ENCODE data around the gene SWAP70.
A peak's percentile ranks its signal among the peaks of the same experiment; 100 is the strongest.

SWAP70 gene

DNA sequence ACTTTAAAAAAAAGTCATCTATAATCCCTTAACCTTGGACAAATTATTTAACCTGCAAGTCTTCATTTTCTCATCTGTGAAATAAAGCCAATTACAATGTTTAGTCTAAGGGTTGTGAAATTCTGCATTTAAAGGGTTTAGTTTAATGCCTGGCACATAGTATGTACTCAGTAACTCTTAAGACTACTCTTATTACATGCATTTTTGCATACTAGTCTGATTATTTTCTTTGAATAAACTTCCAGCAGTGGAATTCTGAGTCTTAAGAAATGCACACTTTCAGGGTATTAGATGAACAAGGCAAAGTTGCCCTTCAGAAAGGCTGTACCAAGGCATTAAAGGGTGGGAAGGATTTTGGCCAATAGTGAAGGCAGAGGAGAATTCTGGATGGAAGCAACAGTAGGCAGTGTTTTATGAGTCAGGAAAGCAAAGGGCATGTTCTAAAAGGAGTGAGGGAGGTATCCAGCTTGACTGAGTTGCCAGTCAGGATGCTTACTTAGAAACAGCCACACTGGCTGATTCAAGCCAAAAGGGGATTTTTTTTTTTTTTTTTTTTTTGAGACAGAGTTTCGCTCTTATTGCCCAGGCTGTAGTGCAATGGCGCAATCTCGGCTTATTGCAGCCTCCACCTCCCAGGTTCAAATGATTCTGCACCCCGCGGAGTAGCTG lies 50.5 kb downstream of the SWAP70 start:
- peaks cover 6% of the 10 kb centered on the region; the same call in 1 of the 2 replicates for H3K9me3 ChIP-seq (ENCODE audit: control insufficient read depth, insufficient read depth, low read length)
- peak overlapping the region; percentile 25 for H3K27ac ChIP-seq (ENCODE audit: low read depth, low read length)
- H3K36me3 ChIP-seq (ENCODE audit: control insufficient read depth, low read length), result peaks cover 84% of the 10 kb centered on the region
- H3K27me3 ChIP-seq (ENCODE audit: control insufficient read depth, low read length), result no peaks in the 10 kb centered on the region
- H3K79me2 ChIP-seq (ENCODE audit: control insufficient read depth, low read length), result peaks cover 100% of the 10 kb centered on the region
- peaks cover 8% of the 10 kb centered on the region; the same call in 1 of the 2 replicates for H4K20me1 ChIP-seq (ENCODE audit: control insufficient read depth, insufficient read depth, low read depth, low read length)
- TF ChIP-seq, protein P1, sequence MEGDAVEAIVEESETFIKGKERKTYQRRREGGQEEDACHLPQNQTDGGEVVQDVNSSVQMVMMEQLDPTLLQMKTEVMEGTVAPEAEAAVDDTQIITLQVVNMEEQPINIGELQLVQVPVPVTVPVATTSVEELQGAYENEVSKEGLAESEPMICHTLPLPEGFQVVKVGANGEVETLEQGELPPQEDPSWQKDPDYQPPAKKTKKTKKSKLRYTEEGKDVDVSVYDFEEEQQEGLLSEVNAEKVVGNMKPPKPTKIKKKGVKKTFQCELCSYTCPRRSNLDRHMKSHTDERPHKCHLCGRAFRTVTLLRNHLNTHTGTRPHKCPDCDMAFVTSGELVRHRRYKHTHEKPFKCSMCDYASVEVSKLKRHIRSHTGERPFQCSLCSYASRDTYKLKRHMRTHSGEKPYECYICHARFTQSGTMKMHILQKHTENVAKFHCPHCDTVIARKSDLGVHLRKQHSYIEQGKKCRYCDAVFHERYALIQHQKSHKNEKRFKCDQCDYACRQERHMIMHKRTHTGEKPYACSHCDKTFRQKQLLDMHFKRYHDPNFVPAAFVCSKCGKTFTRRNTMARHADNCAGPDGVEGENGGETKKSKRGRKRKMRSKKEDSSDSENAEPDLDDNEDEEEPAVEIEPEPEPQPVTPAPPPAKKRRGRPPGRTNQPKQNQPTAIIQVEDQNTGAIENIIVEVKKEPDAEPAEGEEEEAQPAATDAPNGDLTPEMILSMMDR (IDR thresholded peaks at IDR 0.05; ENCODE audit: low read depth, low read length, poor library complexity, severe bottlenecking), result no peak
- TF ChIP-seq EZH2phosphoT487 (IDR thresholded peaks at IDR 0.05; ENCODE audit: borderline replicate concordance, low read length), result no peak
- H3F3A ChIP-seq (ENCODE audit: control insufficient read depth, insufficient read depth), result peaks cover 50% of the 10 kb centered on the region
- H3K4me2 ChIP-seq (ENCODE audit: low read length), result no peak overlapping the region
- H3K4me1 ChIP-seq (ENCODE audit: control insufficient read depth, low read length), result peaks cover 97% of the 10 kb centered on the region
- no peaks in the 10 kb centered on the region for H3K9me2 ChIP-seq (replicated peaks; ENCODE audit: control insufficient read depth, low read length)
- no peak overlapping the region for H3K4me3 ChIP-seq (ENCODE audit: low read length)

DNA sequence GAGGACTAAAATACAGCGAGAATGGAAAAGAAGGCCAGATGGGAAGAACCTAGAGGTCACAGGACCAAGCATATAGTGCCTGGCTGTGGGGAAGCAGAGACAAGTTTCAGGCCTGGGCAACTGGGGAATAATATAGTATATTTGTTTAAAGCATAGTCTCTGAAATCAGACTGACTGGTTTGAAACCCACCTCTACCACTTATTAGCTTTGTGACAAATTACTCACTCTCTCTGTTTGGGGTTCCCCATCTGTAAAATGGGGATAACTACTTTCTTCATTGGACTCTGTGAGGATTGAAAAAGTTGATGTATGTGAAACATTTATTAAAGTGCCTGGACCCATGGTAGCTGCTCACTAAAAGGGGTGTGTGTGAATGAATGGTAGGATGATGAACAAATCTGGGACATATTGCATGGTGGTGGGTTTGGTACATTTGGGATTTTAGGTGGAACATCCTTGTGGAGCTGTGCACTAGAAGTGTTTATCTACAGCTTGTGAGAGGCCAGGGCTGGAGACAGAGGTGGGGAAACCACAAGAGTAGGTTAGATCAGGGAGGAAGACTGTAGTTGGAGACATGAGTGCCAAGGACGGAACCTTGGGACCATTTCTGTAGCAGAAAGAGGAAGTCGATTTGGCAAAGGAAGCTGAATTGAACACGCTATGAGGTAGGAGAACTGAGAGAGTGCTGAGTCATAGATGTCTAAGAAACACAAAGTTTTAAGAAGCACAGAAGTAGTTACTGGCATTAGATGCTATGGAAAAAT lies 52.6 kb downstream of the SWAP70 start:
- H3K4me1 ChIP-seq (ENCODE audit: control insufficient read depth, low read length), result peaks cover 97% of the 10 kb centered on the region
- peaks cover 51% of the 10 kb centered on the region for H3F3A ChIP-seq (ENCODE audit: control insufficient read depth, insufficient read depth)
- peaks cover 6% of the 10 kb centered on the region; the same call in 1 of the 2 replicates for H3K9me3 ChIP-seq (ENCODE audit: control insufficient read depth, insufficient read depth, low read length)
- H3K4me3 ChIP-seq (ENCODE audit: low read length), result peak overlapping the region; percentile 26
- peaks cover 83% of the 10 kb centered on the region for H3K36me3 ChIP-seq (ENCODE audit: control insufficient read depth, low read length)
- no peaks in the 10 kb centered on the region for H3K9me2 ChIP-seq (replicated peaks; ENCODE audit: control insufficient read depth, low read length)
- no peaks in the 10 kb centered on the region for H3K27me3 ChIP-seq (ENCODE audit: control insufficient read depth, low read length)
- TF ChIP-seq EZH2phosphoT487 (IDR thresholded peaks at IDR 0.05; ENCODE audit: borderline replicate concordance, low read length), result no peak
- TF ChIP-seq, protein P1 (IDR thresholded peaks at IDR 0.05; ENCODE audit: low read depth, low read length, poor library complexity, severe bottlenecking), result no peak
- peaks cover 10% of the 10 kb centered on the region; the same call in 1 of the 2 replicates for H4K20me1 ChIP-seq (ENCODE audit: control insufficient read depth, insufficient read depth, low read depth, low read length)
- H3K79me2 ChIP-seq (ENCODE audit: control insufficient read depth, low read length), result peaks cover 100% of the 10 kb centered on the region
- peak overlapping the region; percentile 55 for H3K4me2 ChIP-seq (ENCODE audit: low read length)
- H3K27ac ChIP-seq (ENCODE audit: low read depth, low read length), result peak overlapping the region; percentile 66

DNA sequence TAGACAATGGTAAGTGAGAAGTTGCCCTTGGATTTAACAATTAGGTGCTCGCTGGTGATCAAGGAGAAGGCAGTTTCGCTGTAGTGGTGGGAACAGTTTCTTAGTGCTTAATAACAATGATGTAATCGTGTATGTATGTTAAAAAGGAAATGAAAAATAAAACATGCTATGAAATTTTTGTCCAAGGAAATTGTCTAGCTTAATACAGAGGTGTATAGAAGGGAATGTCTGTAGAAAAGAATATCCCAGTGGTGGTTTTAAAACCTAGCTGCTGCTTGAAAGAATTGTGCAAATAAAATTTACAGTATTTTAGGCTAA lies 53.1 kb downstream of the SWAP70 start:
- H3K9me2 ChIP-seq (replicated peaks; ENCODE audit: control insufficient read depth, low read length), result no peaks in the 10 kb centered on the region
- TF ChIP-seq EZH2phosphoT487 (IDR thresholded peaks at IDR 0.05; ENCODE audit: borderline replicate concordance, low read length), result no peak
- no peaks in the 10 kb centered on the region for H3K27me3 ChIP-seq (ENCODE audit: control insufficient read depth, low read length)
- peaks cover 100% of the 10 kb centered on the region for H3K79me2 ChIP-seq (ENCODE audit: control insufficient read depth, low read length)
- H3F3A ChIP-seq (ENCODE audit: control insufficient read depth, insufficient read depth), result peaks cover 51% of the 10 kb centered on the region
- H3K4me3 ChIP-seq (ENCODE audit: low read length), result peak overlapping the region; percentile 26
- peaks cover 97% of the 10 kb centered on the region for H3K4me1 ChIP-seq (ENCODE audit: control insufficient read depth, low read length)
- peak overlapping the region; percentile 55 for H3K4me2 ChIP-seq (ENCODE audit: low read length)
- H3K36me3 ChIP-seq (ENCODE audit: control insufficient read depth, low read length), result peaks cover 83% of the 10 kb centered on the region
- peaks cover 6% of the 10 kb centered on the region; the same call in 1 of the 2 replicates for H4K20me1 ChIP-seq (ENCODE audit: control insufficient read depth, insufficient read depth, low read depth, low read length)
- H3K27ac ChIP-seq (ENCODE audit: low read depth, low read length), result peak overlapping the region; percentile 66
- peaks cover 6% of the 10 kb centered on the region; the same call in 1 of the 2 replicates for H3K9me3 ChIP-seq (ENCODE audit: control insufficient read depth, insufficient read depth, low read length)
